ENCODE results near the gene FAM50B.

DNA sequence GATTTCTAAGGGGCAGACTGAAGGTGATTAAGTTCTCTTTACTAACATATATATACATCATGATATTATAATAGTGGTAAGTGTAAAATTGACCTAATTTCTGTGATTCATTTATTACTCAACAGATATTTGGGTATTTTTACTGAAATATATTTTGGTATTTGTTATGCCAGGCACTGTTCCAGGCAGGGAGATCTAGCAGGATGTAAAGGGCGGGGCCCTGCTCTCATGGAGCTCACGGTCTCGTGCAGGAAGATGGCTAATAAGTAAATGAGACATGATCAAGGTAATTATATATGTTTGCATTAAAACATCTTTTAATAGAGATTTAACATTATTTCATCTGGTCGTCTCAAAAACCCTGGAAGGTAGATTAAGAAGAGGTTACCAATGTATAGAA, 27.7 kb downstream of the FAM50B start:
- TF ChIP-seq, protein P1, sequence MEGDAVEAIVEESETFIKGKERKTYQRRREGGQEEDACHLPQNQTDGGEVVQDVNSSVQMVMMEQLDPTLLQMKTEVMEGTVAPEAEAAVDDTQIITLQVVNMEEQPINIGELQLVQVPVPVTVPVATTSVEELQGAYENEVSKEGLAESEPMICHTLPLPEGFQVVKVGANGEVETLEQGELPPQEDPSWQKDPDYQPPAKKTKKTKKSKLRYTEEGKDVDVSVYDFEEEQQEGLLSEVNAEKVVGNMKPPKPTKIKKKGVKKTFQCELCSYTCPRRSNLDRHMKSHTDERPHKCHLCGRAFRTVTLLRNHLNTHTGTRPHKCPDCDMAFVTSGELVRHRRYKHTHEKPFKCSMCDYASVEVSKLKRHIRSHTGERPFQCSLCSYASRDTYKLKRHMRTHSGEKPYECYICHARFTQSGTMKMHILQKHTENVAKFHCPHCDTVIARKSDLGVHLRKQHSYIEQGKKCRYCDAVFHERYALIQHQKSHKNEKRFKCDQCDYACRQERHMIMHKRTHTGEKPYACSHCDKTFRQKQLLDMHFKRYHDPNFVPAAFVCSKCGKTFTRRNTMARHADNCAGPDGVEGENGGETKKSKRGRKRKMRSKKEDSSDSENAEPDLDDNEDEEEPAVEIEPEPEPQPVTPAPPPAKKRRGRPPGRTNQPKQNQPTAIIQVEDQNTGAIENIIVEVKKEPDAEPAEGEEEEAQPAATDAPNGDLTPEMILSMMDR (IDR thresholded peaks at IDR 0.05) = no peak
- no peak for TF ChIP-seq EP300 (IDR thresholded peaks at IDR 0.05)
